Testis (tissue), 3 donors: ENCODE measurements around the gene CRHR1. TPM values are rescaled to one million over a fixed set of nuclear protein-coding genes. Genes with fewer than 3 reads are reported as not detected.

ENCODE experiments used
- DNase-seq: peaks from one replicate; pipeline ENCODE4 v3.0.0-alpha.2; 2019
- H3K27ac ChIP-seq, 2 donors: fragments of 200-600 bp; sonication (generic); one replicate each; pipeline ENCODE4 v1.5.1; 2019
- H3K27me3 ChIP-seq: fragments of 200-600 bp; sonication (generic); one replicate; pipeline ENCODE4 v1.5.1; 2019
- H3K36me3 ChIP-seq: fragments of 200-600 bp; sonication (generic); one replicate; pipeline ENCODE4 v1.5.1; 2017; ENCODE audit warnings: low read depth; ENCODE audit errors: missing control alignments
- H3K4me1 ChIP-seq: fragments of 200-600 bp; sonication (generic); one replicate; pipeline ENCODE4 v1.5.1; 2019
- H3K4me3 ChIP-seq, 2 donors: fragments of 200-600 bp; sonication (generic); one replicate each; pipeline ENCODE4 v1.5.1; 2017 to 2019
- H3K9me3 ChIP-seq: fragments of 200-600 bp; sonication (generic); one replicate; pipeline ENCODE4 v1.5.1; 2017
- CTCF ChIP-seq, 3 experiments: fragments of 450-650 bp in 2 of 3; fragments of 200-600 bp in 1 of 3; sonication (generic) in 1 of 3; IDR thresholded peaks; one replicate each; pipeline ENCODE4 v1.5.1; 2016 to 2019; ENCODE audit warnings: antibody characterized with exemption in 3 of 3, mild to moderate bottlenecking in 2 of 3, moderate library complexity in 1 of 3
- POLR2A ChIP-seq: fragments of 450-650 bp; IDR thresholded peaks from one replicate; pipeline ENCODE4 v1.6.1; 2017; ENCODE audit warnings: antibody characterized with exemption, mild to moderate bottlenecking, moderate library complexity
- WGBS, 2 donors: methylation state at CpG; one replicate each; pipeline ENCODE4 v1.1.5; 2018; 5-methylcytosine and 5-hydroxymethylcytosine counted together
- intact Hi-C: fragments of 100-400 bp; cut with DNase I; formaldehyde crosslinking; loops from one replicate; pipeline ENCODE4 v1.15.1; 2023; ENCODE audit warnings: low total_unique reads
- polyA plus RNA-seq: library from polyadenylated mRNA; stranded (reverse); fragments of 350-450 nt; fragmentation: Illumina TruSeq; extraction: RNeasy Lipid Tissue Mini Kit (QIAGEN cat#74804); gene quantifications from one replicate; pipeline ENCODE4 v1.2.3, GENCODE V29; 2014; ENCODE audit warnings: low read depth, low replicate concordance; ENCODE audit not compliant: insufficient read depth
- total RNA-seq, 2 donors: library from RNA; depleted of rRNA; stranded (reverse); fragments of >200 nt; gene quantifications; one replicate each; pipeline ENCODE4 v1.2.3, GENCODE V29; 2016

Gene CRHR1
- total and polyA plus RNA-seq, 3 donors from 2014 or later, result 0.55 to 1.9 (median 0.55) TPM

- Histone ChIP-seq H3K4me1 (no peaks in the 10 kb centered on the region), H3K27me3 (no peaks in the 10 kb centered on the region), H3K9me3 (no peaks in the 10 kb centered on the region), H3K4me3 (no peak overlapping the region), H3K27ac (no peak overlapping the region), H3K36me3 (no peaks in the 10 kb centered on the region)
- 80 to 83% methylated on average over 6 of the region's 6 CpGs for WGBS, 2 donors
- intact Hi-C loops, result no loop called here
- no peak for TF ChIP-seq CTCF (IDR thresholded peaks at IDR 0.05)
- TF ChIP-seq POLR2A, result no peak
- no peak for DNase-seq
Measured at GRCh38 chr17:45867171-45867570, 83.1 kb downstream of the CRHR1 start.

- H3K27me3 ChIP-seq, result no peaks in the 10 kb centered on the region
- H3K27ac ChIP-seq, result no peak overlapping the region
- H3K36me3 ChIP-seq, result no peaks in the 10 kb centered on the region
- intact Hi-C loops, result no loop called here
- 72% methylated on average over 4 to 8 of the region's 8 CpGs for whole genome bisulfite sequencing, 2 donors
- TF ChIP-seq POLR2A (no peak), CTCF (IDR thresholded peaks at IDR 0.05) (no peak)
- no peak overlapping the region for H3K4me3 ChIP-seq
- no peaks in the 10 kb centered on the region for H3K9me3 ChIP-seq
- DNase-seq, result no peak
- no peaks in the 10 kb centered on the region for H3K4me1 ChIP-seq
Measured at GRCh38 chr17:45867702-45868101, 83.6 kb downstream of the CRHR1 start.

DNA sequence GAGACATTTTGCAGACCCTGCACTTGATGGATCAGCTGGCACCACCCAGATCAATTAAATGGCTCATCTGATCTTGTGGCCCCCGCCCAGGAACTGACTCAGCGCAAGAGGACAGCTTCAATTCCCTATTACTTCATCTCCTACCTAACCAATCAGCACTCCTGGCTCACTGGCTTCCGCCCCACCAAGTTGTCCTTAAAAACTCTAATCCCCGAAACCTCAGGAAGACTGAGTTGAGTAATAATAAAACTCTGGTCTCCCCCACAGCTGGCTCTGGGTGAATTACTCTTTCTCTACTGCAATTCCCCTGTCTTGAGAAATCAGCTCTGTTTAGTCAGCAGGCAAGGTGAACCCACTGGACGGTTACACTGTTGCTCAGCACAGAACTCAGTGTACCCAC lies 84.2 kb downstream of the CRHR1 start:
- Histone ChIP-seq H3K36me3 (no peaks in the 10 kb centered on the region), H3K27me3 (no peaks in the 10 kb centered on the region), H3K4me3 (no peak overlapping the region), H3K27ac (no peak overlapping the region), H3K9me3 (no peaks in the 10 kb centered on the region), H3K4me1 (no peaks in the 10 kb centered on the region)
- TF ChIP-seq CTCF (IDR thresholded peaks at IDR 0.05), result no peak
- TF ChIP-seq POLR2A, result no peak
- WGBS, 2 donors, result 60 to 75% methylated on average over 5 of the region's 5 CpGs
- DNase-seq, result no peak
- intact Hi-C loops, result no loop called here

DNA sequence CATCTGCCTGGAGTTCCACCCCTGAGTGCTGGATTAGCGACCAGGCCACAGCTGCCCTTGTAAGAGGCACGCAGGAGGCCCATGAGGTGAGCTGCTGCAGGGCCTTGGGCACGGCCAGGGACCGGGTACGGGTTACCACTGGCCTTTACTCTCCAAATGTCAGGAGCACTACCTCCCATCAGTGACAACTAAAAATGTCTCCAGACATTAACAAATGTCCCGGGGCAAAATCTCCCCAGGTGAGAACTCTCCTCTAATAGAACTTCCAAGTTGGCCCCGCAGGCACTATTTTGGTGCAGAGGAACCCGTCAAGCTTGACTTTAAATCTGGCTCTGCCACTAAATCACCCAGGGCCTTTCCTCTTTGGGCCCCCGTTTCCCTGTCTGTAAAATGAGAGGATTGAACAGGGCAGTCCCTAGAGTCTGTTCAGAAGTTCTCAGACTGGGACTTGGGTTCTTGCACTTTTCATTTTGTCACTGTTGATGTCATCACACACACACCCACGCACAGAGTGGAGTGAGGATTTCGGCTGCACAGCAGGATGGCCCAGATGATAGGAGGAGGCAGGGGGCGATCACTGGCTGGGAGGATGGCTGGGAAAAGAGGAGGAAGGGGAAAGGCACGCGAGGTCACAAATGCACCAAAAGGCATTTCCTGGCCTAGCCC lies 85.7 kb downstream of the CRHR1 start:
- no peaks in the 10 kb centered on the region for H3K36me3 ChIP-seq
- 73 to 79% methylated on average over 13 to 14 of the region's 14 CpGs for WGBS, 2 donors
- no peak for DNase-seq
- H3K4me3 ChIP-seq, result no peak overlapping the region
- H3K27me3 ChIP-seq, result no peaks in the 10 kb centered on the region
- no peaks in the 10 kb centered on the region for H3K9me3 ChIP-seq
- H3K27ac ChIP-seq, result no peak overlapping the region
- no peaks in the 10 kb centered on the region for H3K4me1 ChIP-seq
- intact Hi-C loops, result no loop called here
- TF ChIP-seq POLR2A (no peak), CTCF (IDR thresholded peaks at IDR 0.05) (no peak)

GRCh38 chr17:45870342-45870974 lies 86.3 kb downstream of the CRHR1 start:
- no peak overlapping the region for H3K4me3 ChIP-seq
- intact Hi-C loops, result no loop called here
- H3K27ac ChIP-seq, result no peak overlapping the region
- WGBS, 2 donors, result 39 to 42% methylated on average over 4 of the region's 4 CpGs
- no peaks in the 10 kb centered on the region for H3K4me1 ChIP-seq
- DNase-seq, result no peak
- H3K36me3 ChIP-seq, result no peaks in the 10 kb centered on the region
- no peaks in the 10 kb centered on the region for H3K9me3 ChIP-seq
- TF ChIP-seq POLR2A (no peak), CTCF (IDR thresholded peaks at IDR 0.05) (no peak)
- no peaks in the 10 kb centered on the region for H3K27me3 ChIP-seq
